HG02642 (cell line): ENCODE results near the gene SPACA6.
"Not testable (repeated sequence)": the region's sequence is repeated elsewhere in the genome, so short reads cannot be mapped to it uniquely, and the experiment has no call there.

ENCODE experiments used
- ATAC-seq: cut with Tn5 transposase; IDR thresholded peaks from one replicate; pipeline ENCODE4 v1.9.1; 2021; ENCODE audit warnings: mild to moderate bottlenecking; ENCODE audit not compliant: unreplicated experiment, poor library complexity

The SPACA6 gene

GRCh38 chr19:51733742-51734522, 40.8 kb downstream of the SPACA6 start:
- ATAC-seq, result no peak

GRCh38 chr19:51735759-51736449, 42.8 kb downstream of the SPACA6 start:
- no peak for ATAC-seq

- no peak for ATAC-seq
Observed at GRCh38 chr19:51737389-51737788, 44.3 kb downstream of the SPACA6 start.

- ATAC-seq, result no peak
Observed at GRCh38 chr19:51737924-51738323, 44.8 kb downstream of the SPACA6 start.

GRCh38 chr19:51738523-51738922, 45.4 kb downstream of the SPACA6 start:
- ATAC-seq, result not testable (repeated sequence)

- no peak for ATAC-seq
Observed at GRCh38 chr19:51739466-51740213, 46.5 kb downstream of the SPACA6 start.

GRCh38 chr19:51740356-51740755, 47.2 kb downstream of the SPACA6 start:
- ATAC-seq, result no peak

- ATAC-seq, result no peak
Observed at GRCh38 chr19:51742789-51743188, 49.7 kb downstream of the SPACA6 start.

GRCh38 chr19:51743405-51743804, 50.3 kb downstream of the SPACA6 start:
- no peak for ATAC-seq

GRCh38 chr19:51746731-51747130, 53.6 kb downstream of the SPACA6 start:
- no peak for ATAC-seq

GRCh38 chr19:51749979-51750378, 56.8 kb downstream of the SPACA6 start:
- no peak for ATAC-seq

GRCh38 chr19:51750400-51751094, 57.4 kb downstream of the SPACA6 start:
- ATAC-seq, result no peak

GRCh38 chr19:51751655-51752054, 58.5 kb downstream of the SPACA6 start, which contains the start of gene FPR1:
FPR1 (minus strand) TSS chr19:51751878; CDS start chr19:51746994, 4,884 bp downstream.
- ATAC-seq, result no peak

- ATAC-seq, result no peak
Observed at GRCh38 chr19:51754109-51754508, 61.0 kb downstream of the SPACA6 start.

- ATAC-seq, result no peak
Observed at GRCh38 chr19:51754770-51755169, 61.6 kb downstream of the SPACA6 start.
